SK-N-SH (cell line): ENCODE data around the gene SLC38A6. TPM values are rescaled to one million over a fixed set of nuclear protein-coding genes. Genes with fewer than 3 reads are reported as not detected.

Experiments used
- CTCF ChIA-PET: fragments of 300-600, 350-600 bp; formaldehyde crosslinking; extraction: SDS; loops from one replicate; lab custom pipeline; 2021; lab: Yijun Ruan, JAX
- POLR2A ChIA-PET: fragments of 350-600 bp; sonication (Branson Sonifier 250); formaldehyde crosslinking; extraction: SDS; loops from one replicate; lab custom pipeline; 2020; ENCODE audit warnings: antibody characterized with exemption, inconsistent platforms; lab: Yijun Ruan, JAX
- DNase-seq: peaks from one replicate; pipeline ENCODE4 v3.0.0; 2012
- H2AFZ ChIP-seq: fragments of 200-600 bp; sonication (generic); 2 replicates; pipeline ENCODE4 v1.8.1; 2016; ENCODE audit warnings: antibody characterized with exemption, mild to moderate bottlenecking, low read depth
- H3F3A ChIP-seq: fragments of 200-600 bp; sonication (generic); replicated peaks from 2 replicates; pipeline ENCODE3; 2016; ENCODE audit warnings: antibody characterized with exemption, mild to moderate bottlenecking; ENCODE audit not compliant: insufficient read depth
- H3K27ac ChIP-seq, 2 experiments: fragments of 200-500 bp in 1 of 2; fragments of 200-600 bp in 1 of 2; sonication (Bioruptor generic) in 1 of 2; sonication (generic), shearing (Covaris generic) in 1 of 2; 2 replicates each; pipeline versions ENCODE4 v1.5.1 to v1.6.1; 2014 to 2016; ENCODE audit warnings: low read depth in 2 of 2, inconsistent platforms in 1 of 2, low read length in 1 of 2, mild to moderate bottlenecking in 1 of 2, mixed read lengths in 1 of 2
- H3K27me3 ChIP-seq: fragments of 200-600 bp; sonication (generic), shearing (Covaris generic); 2 replicates; pipeline ENCODE4 v1.6.1; 2016; ENCODE audit warnings: mixed run types; ENCODE audit not compliant: insufficient read depth
- H3K36me3 ChIP-seq, 2 experiments: fragments of 200-500 bp in 1 of 2; fragments of 200-600 bp in 1 of 2; sonication (Bioruptor generic) in 1 of 2; sonication (generic) in 1 of 2; replicated peaks in 1 of 2; 2 replicates each; pipeline versions ENCODE3 to v1.5.1; 2014 to 2016; ENCODE audit warnings: low read length in 1 of 2, mild to moderate bottlenecking in 1 of 2; ENCODE audit not compliant: insufficient read depth in 2 of 2, control insufficient read depth in 1 of 2
- H3K4me1 ChIP-seq, 2 experiments: fragments of 200-500 bp in 1 of 2; fragments of 200-600 bp in 1 of 2; sonication (Bioruptor generic) in 1 of 2; sonication (generic), shearing (Covaris generic) in 1 of 2; 2 replicates each; pipeline versions ENCODE4 v1.5.1 to v1.6.1; 2014 to 2016; ENCODE audit warnings: low read depth in 1 of 2, low read length in 1 of 2, mixed run types in 1 of 2; ENCODE audit not compliant: insufficient read depth in 2 of 2, control insufficient read depth in 1 of 2
- H3K4me2 ChIP-seq: fragments of 200-600 bp; sonication (generic), shearing (Covaris generic); 2 replicates; pipeline ENCODE4 v1.6.1; 2017; ENCODE audit warnings: mixed run types
- H3K4me3 ChIP-seq, 2 experiments: fragments of 200-500 bp in 1 of 2; fragments of 200-600 bp in 1 of 2; sonication (Bioruptor generic) in 1 of 2; sonication (generic), shearing (Covaris generic) in 1 of 2; 2 replicates each; pipeline versions ENCODE4 v1.5.1 to v1.8.1; 2014 to 2016; ENCODE audit warnings: low read depth in 2 of 2, inconsistent platforms in 1 of 2, low read length in 1 of 2, mild to moderate bottlenecking in 1 of 2, mixed read lengths in 1 of 2, moderate library complexity in 1 of 2
- H3K79me2 ChIP-seq: fragments of 200-600 bp; sonication (generic); 2 replicates; pipeline ENCODE4 v1.8.1; 2017; ENCODE audit warnings: mild to moderate bottlenecking; ENCODE audit not compliant: insufficient read depth
- H3K9ac ChIP-seq: fragments of 200-600 bp; sonication (generic); 2 replicates; pipeline ENCODE4 v1.6.1; 2017; ENCODE audit warnings: mixed run types
- H3K9me2 ChIP-seq: fragments of 200-600 bp; sonication (generic); 2 replicates; pipeline ENCODE4 v1.6.1; 2017; ENCODE audit warnings: mixed run types
- H3K9me3 ChIP-seq: fragments of 200-600 bp; sonication (generic); 2 replicates; pipeline ENCODE4 v1.6.1; 2017; ENCODE audit warnings: mixed run types, mild to moderate bottlenecking, moderate library complexity
- H4K20me1 ChIP-seq: fragments of 200-600 bp; sonication (generic); 2 replicates; pipeline ENCODE4 v1.6.1; 2017; ENCODE audit warnings: mild to moderate bottlenecking, mixed run types; ENCODE audit not compliant: insufficient read depth
- CTCF ChIP-seq: fragments of 200-600 bp; sonication (generic); IDR thresholded peaks from 2 replicates; pipeline ENCODE4 v1.6.1; 2017; ENCODE audit warnings: antibody characterized with exemption, mild to moderate bottlenecking, moderate library complexity
- ELF1 ChIP-seq: IDR thresholded peaks from 2 replicates; pipeline ENCODE4 v1.4.0; 2012
- EZH2phosphoT487 ChIP-seq: fragments of 200-600 bp; sonication (generic); IDR thresholded peaks from 2 replicates; pipeline ENCODE4 v1.6.1; 2017; ENCODE audit warnings: low read depth, mixed run types, mild to moderate bottlenecking, antibody characterized with exemption, moderate library complexity, borderline replicate concordance
- FOXJ3 ChIP-seq: sonication (generic); formaldehyde crosslinking; IDR thresholded peaks from 2 replicates; pipeline ENCODE4 v1.5.1; 2020; ENCODE audit warnings: mild to moderate bottlenecking, missing genetic modification reagents
- FOXM1 ChIP-seq: IDR thresholded peaks from 2 replicates; pipeline ENCODE4 v1.4.0; 2012; ENCODE audit warnings: low read depth, mild to moderate bottlenecking
- GABPA ChIP-seq: IDR thresholded peaks from 2 replicates; pipeline ENCODE4 v1.4.0; 2012; ENCODE audit warnings: low read depth, mild to moderate bottlenecking
- GATA2 ChIP-seq: sonication (generic); formaldehyde crosslinking; IDR thresholded peaks from 2 replicates; pipeline ENCODE4 v1.5.0; 2020; ENCODE audit warnings: mild to moderate bottlenecking, missing genetic modification reagents
- IRF3 ChIP-seq: fragments of 150-350 bp; IDR thresholded peaks from 2 replicates; pipeline ENCODE4 v1.6.1; 2016; ENCODE audit warnings: mild to moderate bottlenecking, low read depth, low read length
- MEF2A ChIP-seq: IDR thresholded peaks from 2 replicates; pipeline ENCODE4 v1.4.0; 2012; ENCODE audit warnings: low read depth, borderline replicate concordance
- RAD21 ChIP-seq: IDR thresholded peaks from 2 replicates; pipeline ENCODE4 v1.6.1; 2012; ENCODE audit warnings: mild to moderate bottlenecking, low read length
- RFX5 ChIP-seq: IDR thresholded peaks from 2 replicates; pipeline ENCODE4 v1.6.1; 2012; ENCODE audit warnings: mild to moderate bottlenecking, improper control_type of control experiment, low read length
- TAF1 ChIP-seq: IDR thresholded peaks from 2 replicates; pipeline ENCODE4 v1.6.1; 2012; ENCODE audit warnings: low read depth, mild to moderate bottlenecking, low read length, moderate library complexity, borderline replicate concordance
- WGBS: methylation state at CpG from one replicate; pipeline ENCODE4 v1.1.6; 2017; ENCODE audit warnings: low lambda C conversion rate; 5-methylcytosine and 5-hydroxymethylcytosine counted together
- polyA plus RNA-seq, 3 experiments: library from polyadenylated mRNA; depleted of rRNA; stranded (reverse); fragments of >200 nt; gene quantifications; 2 replicates each; pipeline ENCODE4 v1.2.3, GENCODE V29; 2012
- TF ChIP-seq, protein P1 (sequence below): IDR thresholded peaks from 2 replicates; pipeline ENCODE4; 2012
- TF ChIP-seq, protein P2 (sequence below): IDR thresholded peaks from 2 replicates; pipeline ENCODE4 v1.4.0; 2012; ENCODE audit warnings: low read depth, borderline replicate concordance

The SLC38A6 gene
- polyA plus RNA-seq, 1 of the 3 experiments (the other 2 are of a cell fraction): 10.4 TPM

DNA sequence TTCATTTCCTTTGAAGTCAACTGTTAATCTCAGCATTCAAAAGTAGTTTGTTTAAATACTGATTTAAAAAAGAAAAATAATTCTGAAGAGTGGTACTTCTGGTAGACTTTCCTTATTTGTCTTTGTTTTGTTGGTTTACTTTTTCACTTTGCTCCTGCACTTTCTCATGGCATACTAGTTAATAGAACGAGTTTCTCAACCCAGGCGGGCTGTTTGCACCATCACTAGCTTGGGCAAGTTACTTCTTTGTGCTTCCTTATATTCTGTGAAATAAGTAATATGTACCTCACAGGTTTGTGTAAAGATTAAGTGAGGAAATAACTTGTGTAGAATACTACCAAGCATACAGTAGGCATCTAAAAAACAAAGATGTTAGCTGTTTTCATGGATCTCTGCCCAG lies 45.5 kb downstream of the SLC38A6 start:
- CTCF ChIA-PET: interaction anchor here (0.7 to 2.7 kb wide), 11 partner anchors 8 to 401 kb away, joined by 3 to 14 read pairs (median 9); partner anchors contain the start of genes SLC38A6 and TRMT5
- Histone ChIP-seq H3K27ac (peak overlapping the region; percentile 75 to 83; a peak in 3 of 4 replicates), H3K4me1 (peaks cover 0 to 27% of the 10 kb centered on the region in 2 experiments; a peak in 3 of 4 replicates), H3K36me3 (peaks cover 0 to 13% of the 10 kb centered on the region in 2 experiments), H3K79me2 (no peaks in the 10 kb centered on the region; the same call in 1 of the 2 replicates)
- TF ChIP-seq FOXM1 (no peak), GATA2 (CRISPR knock-in tag) (no peak), CTCF (no peak), IRF3 (no peak), MEF2A (no peak), RFX5 (no peak), ELF1 (no peak), FOXJ3 (CRISPR knock-in tag) (no peak), GABPA (no peak), RAD21 (no peak), EZH2phosphoT487 (no peak), TAF1 (no peak)
- TF ChIP-seq, protein P1, sequence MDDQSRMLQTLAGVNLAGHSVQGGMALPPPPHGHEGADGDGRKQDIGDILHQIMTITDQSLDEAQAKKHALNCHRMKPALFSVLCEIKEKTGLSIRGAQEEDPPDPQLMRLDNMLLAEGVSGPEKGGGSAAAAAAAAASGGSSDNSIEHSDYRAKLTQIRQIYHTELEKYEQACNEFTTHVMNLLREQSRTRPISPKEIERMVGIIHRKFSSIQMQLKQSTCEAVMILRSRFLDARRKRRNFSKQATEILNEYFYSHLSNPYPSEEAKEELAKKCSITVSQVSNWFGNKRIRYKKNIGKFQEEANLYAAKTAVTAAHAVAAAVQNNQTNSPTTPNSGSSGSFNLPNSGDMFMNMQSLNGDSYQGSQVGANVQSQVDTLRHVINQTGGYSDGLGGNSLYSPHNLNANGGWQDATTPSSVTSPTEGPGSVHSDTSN: no peak
- TF ChIP-seq, protein P2, sequence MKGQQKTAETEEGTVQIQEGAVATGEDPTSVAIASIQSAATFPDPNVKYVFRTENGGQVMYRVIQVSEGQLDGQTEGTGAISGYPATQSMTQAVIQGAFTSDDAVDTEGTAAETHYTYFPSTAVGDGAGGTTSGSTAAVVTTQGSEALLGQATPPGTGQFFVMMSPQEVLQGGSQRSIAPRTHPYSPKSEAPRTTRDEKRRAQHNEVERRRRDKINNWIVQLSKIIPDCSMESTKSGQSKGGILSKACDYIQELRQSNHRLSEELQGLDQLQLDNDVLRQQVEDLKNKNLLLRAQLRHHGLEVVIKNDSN: no peak
- TF ChIP-seq, all 33 proteins: peak for 0
- Histone ChIP-seq H3K9ac (peak overlapping the region; percentile 42; the same call in 1 of the 2 replicates), H3K9me2 (no peaks in the 10 kb centered on the region), H3K4me3 (no peak overlapping the region), H4K20me1 (no peaks in the 10 kb centered on the region), H3F3A (peaks cover 19% of the 10 kb centered on the region), H3K4me2 (no peak overlapping the region), H2AFZ (no peak overlapping the region; the same call in 1 of the 2 replicates), H3K27me3 (no peaks in the 10 kb centered on the region), H3K9me3 (no peaks in the 10 kb centered on the region)
- 93% methylated on average over 2 of the region's 2 CpGs for WGBS
- POLR2A ChIA-PET: no interaction called here
- DNase-seq: no peak
